Measurements from ENCODE around the gene AOPEP. TPM values are rescaled to one million over a fixed set of nuclear protein-coding genes. Genes with fewer than 3 reads are reported as not detected.

AOPEP gene
- total and polyA plus RNA-seq, 9 of the 15 experiments (the other 6 are each of a cell fraction or from before 2014, with no cell fraction given) = 4.5 to 19.3 (median 13.5) TPM

DNA sequence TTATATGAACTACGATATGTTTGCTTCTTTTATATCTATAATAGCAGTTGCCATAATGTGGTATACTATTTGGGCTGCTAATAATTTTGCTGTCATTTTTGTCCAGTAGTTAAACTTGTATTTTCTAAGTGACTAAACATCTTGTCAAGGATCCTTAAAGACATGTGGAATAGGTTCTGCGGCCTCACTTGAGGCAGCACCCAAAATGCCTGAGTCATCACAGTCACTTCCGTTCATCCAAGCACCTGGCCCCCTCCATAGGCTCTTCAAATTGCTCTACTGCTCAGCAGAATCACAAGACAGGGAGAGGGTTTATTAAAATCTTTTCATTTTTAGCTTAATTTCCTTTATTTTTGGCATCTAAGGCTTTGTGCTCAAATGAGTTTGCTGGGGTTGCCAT, 259.1 kb downstream of the AOPEP start:
- FAIRE-seq = peak; percentile 85
- CTCF ChIA-PET (ENCODE audit: low intra/inter-chr PET ratio) = no interaction called here
- 34% methylated on average over 3 of the region's 3 CpGs for WGBS (ENCODE audit: insufficient coverage, low coverage, missing lambda C conversion rate)
- TF ChIP-seq SIN3A (IDR thresholded peaks at IDR 0.05; ENCODE audit: borderline replicate concordance in 2 of 2, control insufficient read depth in 1 of 2, low read depth in 2 of 2, low read length in 2 of 2) (no peak), ELK1 (CRISPR knock-in tag; IDR thresholded peaks at IDR 0.05) (no peak), MCM3 (IDR thresholded peaks at IDR 0.05) (no peak), SMC3 (conservative IDR thresholded peaks at IDR 0.05; ENCODE audit: insufficient read depth, low read depth, low read length) (no peak), ZNF224 (CRISPR knock-in tag; IDR thresholded peaks at IDR 0.05) (no peak), MCM2 (IDR thresholded peaks at IDR 0.05; ENCODE audit: low read depth) (no peak), MTA3 (IDR thresholded peaks at IDR 0.05; ENCODE audit: borderline replicate concordance) (no peak), CBX5 (IDR thresholded peaks at IDR 0.05; ENCODE audit: borderline replicate concordance, low read depth) (no peak), ZNF121 (CRISPR knock-in tag; conservative IDR thresholded peaks at IDR 0.05) (no peak), GTF2A2 (tag; IDR thresholded peaks at IDR 0.05) (no peak), NFIC (IDR thresholded peaks at IDR 0.05) (no peak), TEAD4 (IDR thresholded peaks at IDR 0.05; ENCODE audit: low read length) (no peak), TEAD4 (CRISPR knock-in tag; IDR thresholded peaks at IDR 0.05; ENCODE audit: borderline replicate concordance) (no peak), CXXC5 (CRISPR knock-in tag; IDR thresholded peaks at IDR 0.05) (no peak), SPI1 (IDR thresholded peaks at IDR 0.05; ENCODE audit: borderline replicate concordance, low read depth, low read length) (peak; percentile 58; the same call in 1 of the 2 replicates), CEBPB (tag; IDR thresholded peaks at IDR 0.05) (no peak), CREBBP (IDR thresholded peaks at IDR 0.05; ENCODE audit: low read depth, low read length) (no peak), HDAC8 (tag; IDR thresholded peaks at IDR 0.05) (no peak), FOXK2 (conservative IDR thresholded peaks at IDR 0.05 in 1 of 2, IDR thresholded peaks at IDR 0.05 in 1 of 2; ENCODE audit: low read depth in 2 of 2) (no peak)
- TF ChIP-seq, protein P1, sequence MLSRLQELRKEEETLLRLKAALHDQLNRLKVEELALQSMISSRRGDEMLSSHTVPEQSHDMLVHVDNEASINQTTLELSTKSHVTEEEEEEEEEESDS (CRISPR knock-in tag; IDR thresholded peaks at IDR 0.05) = no peak
- TF ChIP-seq, protein P2, sequence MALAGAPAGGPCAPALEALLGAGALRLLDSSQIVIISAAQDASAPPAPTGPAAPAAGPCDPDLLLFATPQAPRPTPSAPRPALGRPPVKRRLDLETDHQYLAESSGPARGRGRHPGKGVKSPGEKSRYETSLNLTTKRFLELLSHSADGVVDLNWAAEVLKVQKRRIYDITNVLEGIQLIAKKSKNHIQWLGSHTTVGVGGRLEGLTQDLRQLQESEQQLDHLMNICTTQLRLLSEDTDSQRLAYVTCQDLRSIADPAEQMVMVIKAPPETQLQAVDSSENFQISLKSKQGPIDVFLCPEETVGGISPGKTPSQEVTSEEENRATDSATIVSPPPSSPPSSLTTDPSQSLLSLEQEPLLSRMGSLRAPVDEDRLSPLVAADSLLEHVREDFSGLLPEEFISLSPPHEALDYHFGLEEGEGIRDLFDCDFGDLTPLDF (CRISPR knock-in tag; IDR thresholded peaks at IDR 0.05) = no peak
- TF ChIP-seq, protein P3, sequence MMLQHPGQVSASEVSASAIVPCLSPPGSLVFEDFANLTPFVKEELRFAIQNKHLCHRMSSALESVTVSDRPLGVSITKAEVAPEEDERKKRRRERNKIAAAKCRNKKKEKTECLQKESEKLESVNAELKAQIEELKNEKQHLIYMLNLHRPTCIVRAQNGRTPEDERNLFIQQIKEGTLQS (IDR thresholded peaks at IDR 0.05) = peak; percentile 60; the same call in 1 of the 2 replicates
- TF ChIP-seq, protein P3 (CRISPR knock-in tag; conservative IDR thresholded peaks at IDR 0.05) = no peak

More for the DNA sequence above, 259.1 kb downstream of the AOPEP start:
- intact Hi-C loops (cut with micrococcal nuclease) = no loop called here
- Histone ChIP-seq H3K9me3 (replicated peaks; ENCODE audit: control insufficient read depth, insufficient read depth, low read depth, low read length) (no peaks in the 10 kb centered on the region), H3K4me1 (replicated peaks in 1 of 2; ENCODE audit: control insufficient read depth in 2 of 2, insufficient read depth in 2 of 2, low read length in 2 of 2) (peaks cover 0 to 6% of the 10 kb centered on the region in 2 experiments; a peak in 3 of 5 replicates), H4K20me1 (replicated peaks; ENCODE audit: control insufficient read depth, insufficient read depth, low read length) (no peaks in the 10 kb centered on the region), H3K79me2 (ENCODE audit: control insufficient read depth, insufficient read depth, low read length) (no peaks in the 10 kb centered on the region), H3K9ac (ENCODE audit: insufficient read depth in 1 of 2, low read depth in 2 of 2, low read length in 2 of 2) (no peak overlapping the region), H3K27me3 (ENCODE audit: control insufficient read depth in 2 of 2, insufficient read depth in 2 of 2, low read length in 2 of 2) (no peaks in the 10 kb centered on the region), H3K27ac (ENCODE audit: extremely low read depth, low read depth, low read length) (no peak overlapping the region), H3K36me3 (ENCODE audit: control insufficient read depth, insufficient read depth, low read length) (no peaks in the 10 kb centered on the region), H3K4me3 (no peak overlapping the region), H2AFZ (ENCODE audit: low read depth, low read length) (0 out of 2 replicates have a peak overlapping the region, but pooled peaks have one; percentile 52), H3K4me2 (ENCODE audit: insufficient read depth, low read length) (no peak overlapping the region; the same call in 1 of the 2 replicates), H3K9me1 (ENCODE audit: control insufficient read depth, insufficient read depth, low read length) (peaks cover 5% of the 10 kb centered on the region)
- ATAC-seq (peak; percentile 92), DNase-seq (ENCODE audit: extremely low read depth in 1 of 4, low spot score in 3 of 4) (peak; percentile 25 to 77 (median 50))
- POLR2A ChIA-PET = no interaction called here
- no TSS peak for BruUV-seq (replicated peaks)
- in situ Hi-C loops (cut with MboI) = no loop called here

Data from K562 (cell line).